Tibial nerve (tissue), 3 donors: Measurements from ENCODE around the gene NIT2.

Experiments used
- CTCF ChIP-seq, 5 experiments: fragments of 200-600 bp in 3 of 5; fragments of 450-650 bp in 2 of 5; sonication (generic) in 3 of 5; IDR thresholded peaks; one replicate each; pipeline ENCODE4 v1.5.1; 2016 to 2019; ENCODE audit warnings: antibody characterized with exemption in 5 of 5, mild to moderate bottlenecking in 3 of 5, moderate library complexity in 2 of 5
- POLR2A ChIP-seq, 2 donors: fragments of 450-650 bp; IDR thresholded peaks; one replicate each; pipeline ENCODE4 v1.6.1; 2017; ENCODE audit warnings: antibody characterized with exemption in 2 of 2, mild to moderate bottlenecking in 2 of 2, moderate library complexity in 2 of 2

- no peak for TF ChIP-seq CTCF (IDR thresholded peaks at IDR 0.05)
- no peak for TF ChIP-seq POLR2A (IDR thresholded peaks at IDR 0.05)
Measured at GRCh38 chr3:100335434-100335833, 877 bp downstream of the NIT2 start.
